Ectodermal cell (in vitro differentiated cells): ENCODE data around the gene DAAM2.

ENCODE experiments used
- H3K27ac ChIP-seq: 2 replicates; pipeline ENCODE4 v1.7.0; 2013; ENCODE audit warnings: mild to moderate bottlenecking, low read depth, low read length; ENCODE audit not compliant: insufficient read depth, poor library complexity, severe bottlenecking
- H3K27me3 ChIP-seq: 2 replicates; pipeline ENCODE4 v1.7.0; 2013; ENCODE audit warnings: mild to moderate bottlenecking, low read length; ENCODE audit not compliant: insufficient read depth, control insufficient read depth, poor library complexity, severe bottlenecking
- H3K36me3 ChIP-seq: one replicate; pipeline ENCODE4 v1.7.0; 2013; ENCODE audit warnings: low read length; ENCODE audit not compliant: control insufficient read depth, insufficient read depth
- H3K4me1 ChIP-seq: one replicate; pipeline ENCODE4 v1.7.0; 2013; ENCODE audit warnings: low read length; ENCODE audit not compliant: control insufficient read depth, insufficient read depth
- H3K4me3 ChIP-seq: 2 replicates; pipeline ENCODE4 v1.7.0; 2013; ENCODE audit warnings: low read depth, low read length, control low read depth; ENCODE audit not compliant: insufficient read depth
- H3K9me3 ChIP-seq: 2 replicates; pipeline ENCODE4 v1.7.0; 2013; ENCODE audit warnings: mild to moderate bottlenecking, low read length, moderate library complexity; ENCODE audit not compliant: control insufficient read depth
- WGBS, 2 experiments: methylation state at CpG; one replicate each; pipeline ENCODE4 v1.1.7; 2013; ENCODE audit warnings: missing lambda C conversion rate in 2 of 2; 5-methylcytosine and 5-hydroxymethylcytosine counted together

The DAAM2 gene

GRCh38 chr6:39891353-39891752 is 99.2 kb downstream of the DAAM2 start:
- no peaks in the 10 kb centered on the region for H3K27me3 ChIP-seq
- H3K36me3 ChIP-seq = no peaks in the 10 kb centered on the region
- H3K27ac ChIP-seq = no peak overlapping the region
- H3K4me3 ChIP-seq = no peak overlapping the region
- H3K4me1 ChIP-seq = peaks cover 6% of the 10 kb centered on the region
- 91 to 93% methylated on average over 6 of the region's 6 CpGs for WGBS, 2 experiments
- H3K9me3 ChIP-seq = no peaks in the 10 kb centered on the region

- H3K27ac ChIP-seq = no peak overlapping the region
- no peaks in the 10 kb centered on the region for H3K27me3 ChIP-seq
- no peak overlapping the region for H3K4me3 ChIP-seq
- H3K9me3 ChIP-seq = no peaks in the 10 kb centered on the region
- 69 to 74% methylated on average over 4 of the region's 4 CpGs for WGBS, 2 experiments
- no peaks in the 10 kb centered on the region for H3K36me3 ChIP-seq
- peaks cover 6% of the 10 kb centered on the region for H3K4me1 ChIP-seq
Observed at GRCh38 chr6:39891976-39892375, 99.8 kb downstream of the DAAM2 start.

- no peaks in the 10 kb centered on the region for H3K4me1 ChIP-seq
- no peaks in the 10 kb centered on the region for H3K27me3 ChIP-seq
- WGBS, 2 experiments = 54 to 56% methylated on average over 2 of the region's 2 CpGs
- H3K36me3 ChIP-seq = no peaks in the 10 kb centered on the region
- no peaks in the 10 kb centered on the region for H3K9me3 ChIP-seq
- H3K4me3 ChIP-seq = no peak overlapping the region
- no peak overlapping the region for H3K27ac ChIP-seq
Observed at GRCh38 chr6:39892490-39893129, 100.4 kb downstream of the DAAM2 start.

- no peaks in the 10 kb centered on the region for H3K36me3 ChIP-seq
- H3K4me1 ChIP-seq = no peaks in the 10 kb centered on the region
- H3K4me3 ChIP-seq = no peak overlapping the region
- no peaks in the 10 kb centered on the region for H3K27me3 ChIP-seq
- 91 to 94% methylated on average over 8 of the region's 8 CpGs for whole genome bisulfite sequencing, 2 experiments
- no peaks in the 10 kb centered on the region for H3K9me3 ChIP-seq
- H3K27ac ChIP-seq = no peak overlapping the region
Observed at GRCh38 chr6:39893286-39893685, 101.1 kb downstream of the DAAM2 start.

- Histone ChIP-seq H3K4me3 (no peak overlapping the region), H3K27ac (no peak overlapping the region), H3K36me3 (no peaks in the 10 kb centered on the region), H3K4me1 (no peaks in the 10 kb centered on the region), H3K27me3 (no peaks in the 10 kb centered on the region), H3K9me3 (no peaks in the 10 kb centered on the region)
- WGBS, 2 experiments = 90 to 91% methylated on average over 12 of the region's 12 CpGs
Observed at GRCh38 chr6:39896701-39897100, 104.5 kb downstream of the DAAM2 start.

GRCh38 chr6:39897698-39898097 is 105.5 kb downstream of the DAAM2 start:
- Histone ChIP-seq H3K27me3 (no peaks in the 10 kb centered on the region), H3K9me3 (no peaks in the 10 kb centered on the region), H3K36me3 (no peaks in the 10 kb centered on the region), H3K4me1 (no peaks in the 10 kb centered on the region), H3K4me3 (no peak overlapping the region), H3K27ac (no peak overlapping the region)
- 79 to 80% methylated on average over 2 to 3 of the region's 3 CpGs for WGBS, 2 experiments

GRCh38 chr6:39898625-39899024 is 106.4 kb downstream of the DAAM2 start:
- 90 to 97% methylated on average over 4 of the region's 4 CpGs for WGBS, 2 experiments
- Histone ChIP-seq H3K27me3 (no peaks in the 10 kb centered on the region), H3K36me3 (no peaks in the 10 kb centered on the region), H3K4me1 (no peaks in the 10 kb centered on the region), H3K27ac (no peak overlapping the region), H3K4me3 (no peak overlapping the region), H3K9me3 (no peaks in the 10 kb centered on the region)

- H3K27ac ChIP-seq = no peak overlapping the region
- no peaks in the 10 kb centered on the region for H3K4me1 ChIP-seq
- H3K27me3 ChIP-seq = no peaks in the 10 kb centered on the region
- H3K9me3 ChIP-seq = no peaks in the 10 kb centered on the region
- H3K4me3 ChIP-seq = no peak overlapping the region
- no peaks in the 10 kb centered on the region for H3K36me3 ChIP-seq
- 92 to 94% methylated on average over 10 of the region's 10 CpGs for WGBS, 2 experiments
Observed at GRCh38 chr6:39899554-39900295, 107.5 kb downstream of the DAAM2 start.

- H3K4me3 ChIP-seq = no peak overlapping the region
- 94 to 96% methylated on average over 10 of the region's 10 CpGs for WGBS, 2 experiments
- H3K36me3 ChIP-seq = no peaks in the 10 kb centered on the region
- H3K27me3 ChIP-seq = no peaks in the 10 kb centered on the region
- H3K9me3 ChIP-seq = no peaks in the 10 kb centered on the region
- H3K27ac ChIP-seq = no peak overlapping the region
- no peaks in the 10 kb centered on the region for H3K4me1 ChIP-seq
Observed at GRCh38 chr6:39901116-39901655, 109.0 kb downstream of the DAAM2 start.

GRCh38 chr6:39901670-39902069 is 109.5 kb downstream of the DAAM2 start:
- no peaks in the 10 kb centered on the region for H3K36me3 ChIP-seq
- no peak overlapping the region for H3K4me3 ChIP-seq
- no peak overlapping the region for H3K27ac ChIP-seq
- H3K4me1 ChIP-seq = no peaks in the 10 kb centered on the region
- H3K9me3 ChIP-seq = no peaks in the 10 kb centered on the region
- H3K27me3 ChIP-seq = no peaks in the 10 kb centered on the region
- WGBS, 2 experiments = 94 to 96% methylated on average over 19 of the region's 19 CpGs
